ENCODE measurements around the gene APEH.

Gene APEH

GRCh38 chr3:49700453-49701128, 26.4 kb downstream of the APEH start:
- no peak overlapping the region for H3K4me3 ChIP-seq (ENCODE audit: control insufficient read depth, low read depth, low read length)
- TF ChIP-seq CTCF (conservative IDR thresholded peaks at IDR 0.05; ENCODE audit: control insufficient read depth, insufficient read depth, low read depth, low read length), result no peak
- no peak for DNase-seq (ENCODE audit: low read depth)

- no peak for DNase-seq (ENCODE audit: low read depth)
- TF ChIP-seq CTCF (conservative IDR thresholded peaks at IDR 0.05; ENCODE audit: control insufficient read depth, insufficient read depth, low read depth, low read length), result peak; percentile 46
Observed at GRCh38 chr3:49701388-49702077, 27.4 kb downstream of the APEH start.

GRCh38 chr3:49702672-49703071, 28.5 kb downstream of the APEH start:
- DNase-seq (ENCODE audit: low read depth), result no peak
- no peak overlapping the region for H3K4me3 ChIP-seq (ENCODE audit: control insufficient read depth, low read depth, low read length)
- TF ChIP-seq CTCF (conservative IDR thresholded peaks at IDR 0.05; ENCODE audit: control insufficient read depth, insufficient read depth, low read depth, low read length), result no peak

More at GRCh38 chr3:49701388-49702077, 27.4 kb downstream of the APEH start:
- H3K4me3 ChIP-seq (ENCODE audit: control insufficient read depth, low read depth, low read length), result no peak overlapping the region

GRCh38 chr3:49703443-49703927, 29.3 kb downstream of the APEH start:
- no peak overlapping the region for H3K4me3 ChIP-seq (ENCODE audit: control insufficient read depth, low read depth, low read length)
- peak; percentile 64 for DNase-seq (ENCODE audit: low read depth)

GRCh38 chr3:49703956-49704355, 29.8 kb downstream of the APEH start:
- H3K4me3 ChIP-seq (ENCODE audit: control insufficient read depth, low read depth, low read length), result no peak overlapping the region
- no peak for TF ChIP-seq CTCF (conservative IDR thresholded peaks at IDR 0.05; ENCODE audit: control insufficient read depth, insufficient read depth, low read depth, low read length)
- no peak for DNase-seq (ENCODE audit: low read depth)

More at GRCh38 chr3:49703443-49703927, 29.3 kb downstream of the APEH start:
- peak; percentile 82 for TF ChIP-seq CTCF (conservative IDR thresholded peaks at IDR 0.05; ENCODE audit: control insufficient read depth, insufficient read depth, low read depth, low read length)

- TF ChIP-seq CTCF (conservative IDR thresholded peaks at IDR 0.05; ENCODE audit: control insufficient read depth, insufficient read depth, low read depth, low read length), result no peak
- no peak for DNase-seq (ENCODE audit: low read depth)
- H3K4me3 ChIP-seq (ENCODE audit: control insufficient read depth, low read depth, low read length), result no peak overlapping the region
Observed at GRCh38 chr3:49704629-49705028, 30.5 kb downstream of the APEH start.
